ENCODE data around the gene CXXC5. TPM values are rescaled to one million over a fixed set of nuclear protein-coding genes. Genes with fewer than 3 reads are reported as not detected.

CXXC5 gene
- total RNA-seq (ENCODE audit: low replicate concordance) = 45.1 and 75.6 TPM in 2 replicates

GRCh38 chr5:139648205-139649081, at the start of gene CXXC5:
Gene CXXC5 (plus strand): TSS chr5:139648349. CDS start chr5:139680524, 32,175 bp downstream.

Other genes starting within 250 kb of the CXXC5 start
- gene SPATA24, start 244.3 kb upstream of the CXXC5 start, total RNA-seq (ENCODE audit: low replicate concordance) = 3.5 and 7.9 TPM in 2 replicates
- 4.8 and 7.5 TPM in 2 replicates for gene DNAJC18, start 208.8 kb upstream of the CXXC5 start, total RNA-seq (ENCODE audit: low replicate concordance)
- gene ECSCR, start 185.6 kb upstream of the CXXC5 start, total RNA-seq (ENCODE audit: low replicate concordance) = 0.23 and 12.6 TPM in 2 replicates
- not detected in 2 replicates for gene SMIM33, start 177.3 kb upstream of the CXXC5 start, total RNA-seq (ENCODE audit: low replicate concordance)
- gene STING1, start 165.6 kb upstream of the CXXC5 start, total RNA-seq (ENCODE audit: low replicate concordance) = 28.4 and 47.8 TPM in 2 replicates
- gene UBE2D2, start 87.0 kb upstream of the CXXC5 start, total RNA-seq (ENCODE audit: low replicate concordance) = 24.7 and 42.0 TPM in 2 replicates
- gene PSD2, start 147.5 kb downstream of the CXXC5 start, total RNA-seq (ENCODE audit: low replicate concordance) = under 0.01 TPM in 2 replicates